H9 (cell line): ENCODE data around the gene TBC1D22A. TPM values are rescaled to one million over a fixed set of nuclear protein-coding genes. Genes with fewer than 3 reads are reported as not detected.

ENCODE experiments used
- DNase-seq: peaks from one replicate; pipeline ENCODE4 v3.0.0-alpha.2; 2017
- H2AFZ ChIP-seq: one replicate; pipeline ENCODE4 v1.6.1; 2013; ENCODE audit warnings: mild to moderate bottlenecking, low read length, control low read depth, moderate library complexity
- H2AK5ac ChIP-seq: 2 replicates; pipeline ENCODE4 v1.6.1; 2013; ENCODE audit warnings: low read length, control low read depth, mixed read lengths; ENCODE audit not compliant: insufficient read length
- H2BK120ac ChIP-seq: one replicate; pipeline ENCODE4 v1.6.1; 2013; ENCODE audit warnings: low read depth, mild to moderate bottlenecking, low read length, control low read depth, inconsistent platforms; ENCODE audit not compliant: poor library complexity, severe bottlenecking
- H2BK12ac ChIP-seq: 2 replicates; pipeline ENCODE4 v1.6.1; 2013; ENCODE audit warnings: low read length, control low read depth, mixed read lengths, low read depth; ENCODE audit not compliant: insufficient read length
- H2BK15ac ChIP-seq: 2 replicates; pipeline ENCODE4 v1.6.1; 2013; ENCODE audit warnings: low read depth, low read length, control low read depth
- H2BK20ac ChIP-seq: one replicate; pipeline ENCODE4 v1.6.1; 2013; ENCODE audit warnings: low read depth, mild to moderate bottlenecking, low read length, control low read depth, inconsistent platforms; ENCODE audit not compliant: poor library complexity, severe bottlenecking
- H2BK5ac ChIP-seq: 2 replicates; pipeline ENCODE4 v1.6.1; 2013; ENCODE audit warnings: low read length, control low read depth, mixed read lengths; ENCODE audit not compliant: insufficient read length
- H3K14ac ChIP-seq: 2 replicates; pipeline ENCODE4 v1.6.1; 2013; ENCODE audit warnings: low read length, control low read depth; ENCODE audit not compliant: insufficient read depth
- H3K18ac ChIP-seq: 2 replicates; pipeline ENCODE4 v1.6.1; 2013; ENCODE audit warnings: low read depth, mild to moderate bottlenecking, mixed read lengths, low read length, control low read depth; ENCODE audit not compliant: insufficient read length
- H3K23ac ChIP-seq: 2 replicates; pipeline ENCODE4 v1.6.1; 2013; ENCODE audit warnings: low read length, control low read depth, mixed read lengths, low read depth; ENCODE audit not compliant: insufficient read length
- H3K23me2 ChIP-seq: 2 replicates; pipeline ENCODE4 v1.6.1; 2013; ENCODE audit warnings: low read depth, mild to moderate bottlenecking, mixed read lengths, low read length, control low read depth; ENCODE audit not compliant: insufficient read length, poor library complexity, severe bottlenecking
- H3K27ac ChIP-seq: 2 replicates; pipeline ENCODE4 v1.5.1; 2013; ENCODE audit warnings: low read length, control low read depth, mixed read lengths, low read depth; ENCODE audit not compliant: insufficient read length
- H3K27me3 ChIP-seq: 2 replicates; pipeline ENCODE4 v1.6.1; 2013; ENCODE audit warnings: low read length, control low read depth, inconsistent platforms; ENCODE audit not compliant: insufficient read depth
- H3K4ac ChIP-seq: 2 replicates; pipeline ENCODE4 v1.6.1; 2013; ENCODE audit warnings: low read depth, mild to moderate bottlenecking, control low read depth, inconsistent platforms, low read length, moderate library complexity
- H3K4me1 ChIP-seq: 2 replicates; pipeline ENCODE4 v1.6.1; 2013; ENCODE audit warnings: low read length, control low read depth, inconsistent platforms; ENCODE audit not compliant: insufficient read depth
- H3K4me2 ChIP-seq: 2 replicates; pipeline ENCODE4 v1.6.1; 2013; ENCODE audit warnings: low read length, control low read depth, mixed read lengths; ENCODE audit not compliant: insufficient read length, insufficient read depth
- H3K56ac ChIP-seq: 2 replicates; pipeline ENCODE4 v1.6.1; 2013; ENCODE audit warnings: low read depth, mild to moderate bottlenecking, mixed read lengths, low read length, control low read depth; ENCODE audit not compliant: insufficient read length
- H3K79me1 ChIP-seq: 2 replicates; pipeline ENCODE4 v1.6.1; 2013; ENCODE audit warnings: low read depth, mild to moderate bottlenecking, moderate library complexity, low read length, control low read depth, inconsistent platforms; ENCODE audit not compliant: insufficient read depth, poor library complexity, severe bottlenecking
- H3K79me2 ChIP-seq: 2 replicates; pipeline ENCODE4 v1.6.1; 2013; ENCODE audit warnings: low read length, control low read depth, inconsistent platforms; ENCODE audit not compliant: insufficient read depth
- H3K9ac ChIP-seq: 2 replicates; pipeline ENCODE4 v1.6.1; 2013; ENCODE audit warnings: low read length, control low read depth, mixed read lengths; ENCODE audit not compliant: insufficient read length; ENCODE audit errors: extremely low read depth
- H3K9me3 ChIP-seq: one replicate; pipeline ENCODE4 v1.6.1; 2013; ENCODE audit warnings: low read depth, low read length, inconsistent platforms; ENCODE audit not compliant: control insufficient read depth
- H3T11ph ChIP-seq: one replicate; pipeline ENCODE4 v1.6.1; 2013; ENCODE audit warnings: mild to moderate bottlenecking, low read length, control low read depth, inconsistent platforms
- H4K20me1 ChIP-seq: one replicate; pipeline ENCODE4 v1.6.1; 2013; ENCODE audit not compliant: control insufficient read depth, insufficient read length, insufficient read depth
- H4K5ac ChIP-seq: 2 replicates; pipeline ENCODE4 v1.6.1; 2013; ENCODE audit warnings: low read depth, mild to moderate bottlenecking, mixed read lengths, low read length, control low read depth; ENCODE audit not compliant: insufficient read length
- H4K8ac ChIP-seq: replicated peaks from 2 replicates; pipeline ENCODE4 v1.6.1; 2013; ENCODE audit warnings: low read length, control low read depth, mixed read lengths, low read depth; ENCODE audit not compliant: insufficient read length
- H4K91ac ChIP-seq: 2 replicates; pipeline ENCODE4 v1.6.1; 2013; ENCODE audit warnings: low read depth, mild to moderate bottlenecking, moderate library complexity, mixed read lengths, low read length, control low read depth; ENCODE audit not compliant: insufficient read length
- H3K27ac Mint-ChIP-seq, 3 experiments: 2 replicates in 2 of 3; 3 replicates in 1 of 3; pipeline ENCODE4 v1.8.0; 2020 to 2021; ENCODE audit warnings: mixed read lengths in 3 of 3, mild to moderate bottlenecking in 1 of 3, moderate library complexity in 1 of 3
- H3K27me3 Mint-ChIP-seq: 2 replicates; pipeline ENCODE4 v1.8.0; 2021; ENCODE audit warnings: low read depth, mild to moderate bottlenecking, moderate library complexity, mixed read lengths
- H3K36me3 Mint-ChIP-seq, 3 experiments: 2 replicates in 2 of 3; 3 replicates in 1 of 3; pipeline ENCODE4 v1.8.0; 2020 to 2021; ENCODE audit warnings: low read depth in 3 of 3, mixed read lengths in 3 of 3; ENCODE audit not compliant: insufficient read depth in 1 of 3
- H3K4me1 Mint-ChIP-seq, 2 experiments: 2 replicates each; pipeline ENCODE4 v1.8.0; 2020; ENCODE audit warnings: mixed read lengths in 2 of 2
- H3K4me3 Mint-ChIP-seq, 2 experiments: 2 replicates in 1 of 2; 3 replicates in 1 of 2; pipeline ENCODE4 v1.8.0; 2020 to 2021; ENCODE audit warnings: mild to moderate bottlenecking in 2 of 2, mixed read lengths in 2 of 2, moderate library complexity in 1 of 2
- H3K9me3 Mint-ChIP-seq, 2 experiments: 2 replicates in 1 of 2; 3 replicates in 1 of 2; pipeline ENCODE4 v1.8.0; 2020; ENCODE audit warnings: mild to moderate bottlenecking in 2 of 2, mixed read lengths in 2 of 2, moderate library complexity in 1 of 2
- WGBS: extraction: QIAGEN DNeasy Blood & Tissue Kit; methylation state at CpG from one replicate; pipeline ENCODE4 v1.1.7; 2013; ENCODE audit warnings: missing lambda C conversion rate, low lambda C conversion rate, mixed read lengths; ENCODE audit not compliant: insufficient read length; ENCODE audit errors: extremely low coverage; 5-methylcytosine and 5-hydroxymethylcytosine counted together
- total RNA-seq: library from RNA; stranded (reverse); gene quantifications from 2 replicates; pipeline ENCODE4 v1.2.1, GENCODE V29; 2021
- TF ChIP-seq, protein P1 (sequence below): fragments of 200-600 bp; sonication (generic); conservative IDR thresholded peaks from 3 replicates; pipeline ENCODE4 v1.8.0; 2021; ENCODE audit warnings: antibody characterized with exemption, mild to moderate bottlenecking

Gene TBC1D22A
- total RNA-seq, 1 experiment from 2014 or later, result 20.8 TPM

DNA sequence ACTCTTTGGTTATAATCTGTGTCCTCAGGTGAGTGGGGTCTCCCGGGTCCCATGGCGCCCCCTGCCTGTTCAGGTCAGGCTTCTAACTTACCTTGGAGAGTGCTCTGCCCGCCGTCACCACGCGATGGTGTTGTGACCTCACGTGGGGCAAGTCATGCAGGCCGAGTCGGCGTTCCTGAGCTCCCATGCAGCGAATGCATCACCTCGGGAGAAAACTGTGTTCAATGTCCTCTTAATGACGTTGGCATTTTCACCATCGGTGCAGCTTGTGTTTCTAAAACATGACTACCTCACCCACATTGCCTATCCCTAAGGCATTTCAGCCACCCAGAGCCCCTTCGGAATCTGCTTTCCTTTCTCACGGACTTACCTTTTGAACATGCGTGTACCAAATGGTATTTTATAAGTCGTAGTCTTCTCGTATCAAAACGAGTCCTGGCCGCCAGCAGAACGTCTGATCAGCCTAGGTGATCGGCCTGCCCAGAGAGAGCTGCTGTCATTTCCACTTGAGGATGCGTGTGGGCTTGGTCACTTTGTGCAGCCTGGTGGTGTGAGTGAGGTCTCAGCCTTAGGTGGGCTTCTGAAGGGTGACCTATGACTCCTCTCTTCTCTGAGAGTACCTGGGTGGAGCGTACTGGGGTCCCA is 64.8 kb downstream of the TBC1D22A start:
- Mint-ChIP-seq H3K4me1 (peaks cover 21 to 26% of the 10 kb centered on the region in 2 experiments), H3K4me3 (no peak overlapping the region)
- TF ChIP-seq, protein P1, sequence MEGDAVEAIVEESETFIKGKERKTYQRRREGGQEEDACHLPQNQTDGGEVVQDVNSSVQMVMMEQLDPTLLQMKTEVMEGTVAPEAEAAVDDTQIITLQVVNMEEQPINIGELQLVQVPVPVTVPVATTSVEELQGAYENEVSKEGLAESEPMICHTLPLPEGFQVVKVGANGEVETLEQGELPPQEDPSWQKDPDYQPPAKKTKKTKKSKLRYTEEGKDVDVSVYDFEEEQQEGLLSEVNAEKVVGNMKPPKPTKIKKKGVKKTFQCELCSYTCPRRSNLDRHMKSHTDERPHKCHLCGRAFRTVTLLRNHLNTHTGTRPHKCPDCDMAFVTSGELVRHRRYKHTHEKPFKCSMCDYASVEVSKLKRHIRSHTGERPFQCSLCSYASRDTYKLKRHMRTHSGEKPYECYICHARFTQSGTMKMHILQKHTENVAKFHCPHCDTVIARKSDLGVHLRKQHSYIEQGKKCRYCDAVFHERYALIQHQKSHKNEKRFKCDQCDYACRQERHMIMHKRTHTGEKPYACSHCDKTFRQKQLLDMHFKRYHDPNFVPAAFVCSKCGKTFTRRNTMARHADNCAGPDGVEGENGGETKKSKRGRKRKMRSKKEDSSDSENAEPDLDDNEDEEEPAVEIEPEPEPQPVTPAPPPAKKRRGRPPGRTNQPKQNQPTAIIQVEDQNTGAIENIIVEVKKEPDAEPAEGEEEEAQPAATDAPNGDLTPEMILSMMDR, result peak; percentile 93

More for the DNA sequence above, 64.8 kb downstream of the TBC1D22A start:
- Histone ChIP-seq H3K79me1 (no peaks in the 10 kb centered on the region), H3K18ac (no peak overlapping the region), H4K20me1 (no peaks in the 10 kb centered on the region), H3K4me1 (peaks cover 5% of the 10 kb centered on the region), H2BK15ac (no peak overlapping the region), H3K14ac (no peak overlapping the region), H4K5ac (no peak overlapping the region), H2BK12ac (no peak overlapping the region), H3K27ac (no peak overlapping the region), H2AK5ac (no peak overlapping the region), H3T11ph (no peak overlapping the region), H3K56ac (no peak overlapping the region), H2BK120ac (no peak overlapping the region), H2AFZ (no peak overlapping the region), H4K91ac (no peak overlapping the region), H2BK5ac (no peak overlapping the region), H2BK20ac (no peak overlapping the region), H3K23ac (no peak overlapping the region), H3K23me2 (no peaks in the 10 kb centered on the region), H3K4me2 (no peak overlapping the region), H3K9me3 (no peaks in the 10 kb centered on the region), H3K27me3 (no peaks in the 10 kb centered on the region), H3K79me2 (no peaks in the 10 kb centered on the region), H3K4ac (no peak overlapping the region), H3K9ac (no peak overlapping the region), H4K8ac (no peak overlapping the region)
- WGBS, result no CpG with 5 or more reads among the region's 25 CpGs
- Mint-ChIP-seq H3K27me3 (no peaks in the 10 kb centered on the region), H3K36me3 (peaks cover 12 to 18% (median 17%) of the 10 kb centered on the region in 3 experiments; a peak in 6 of 7 replicates), H3K27ac (peak overlapping the region in 2 of 3 experiments; percentile 32 to 38; a peak in 2 of 7 replicates), H3K9me3 (no peaks in the 10 kb centered on the region)
- peak; percentile 89 for DNase-seq
